PC-3 (cell line): Measurements from ENCODE around the gene ATP23. TPM values are rescaled to one million over a fixed set of nuclear protein-coding genes. Genes with fewer than 3 reads are reported as not detected.

Experiments
- ATAC-seq: fragments of 200-7000 bp; cut with Tn5 transposase; 2 replicates; pipeline ENCODE4 v1.9.1; 2020; ENCODE audit warnings: mild to moderate bottlenecking, moderate library complexity
- BruUV-seq: library from RNA; stranded (reverse); fragments of 400-500 nt; replicated peaks from 2 replicates; lab custom pipeline; 2021; lab: Mats Ljungman, UMichigan
- CTCF ChIA-PET: fragments of 300-600 bp; sonication (Branson Sonifier 250); formaldehyde crosslinking; loops from one replicate; lab custom pipeline; 2022; ENCODE audit warnings: antibody characterized with exemption; lab: Charles Lee
- POLR2A ChIA-PET: fragments of 300-600 bp; sonication (Branson Sonifier 250); formaldehyde crosslinking; loops from one replicate; lab custom pipeline; 2022; ENCODE audit warnings: antibody characterized with exemption; ENCODE audit not compliant: unreplicated experiment; lab: Charles Lee
- DNase-seq: peaks from one replicate; pipeline ENCODE4 v3.0.0-alpha.2; 2015
- H2AFZ ChIP-seq: fragments of 300-600 bp; sonication (generic); 2 replicates; pipeline ENCODE4 v1.6.0; 2016; ENCODE audit warnings: antibody characterized with exemption, low read length
- H3F3A ChIP-seq: fragments of 300-600 bp; sonication (generic); one replicate; pipeline ENCODE4 v1.6.0; 2017; ENCODE audit warnings: antibody characterized with exemption, low read length, control low read depth, mild to moderate bottlenecking; ENCODE audit not compliant: unreplicated experiment
- H3K27ac ChIP-seq: fragments of 300-600 bp; sonication (generic); 2 replicates; pipeline ENCODE4 v1.5.1; 2016; ENCODE audit warnings: mild to moderate bottlenecking, low read length
- H3K27me3 ChIP-seq: fragments of 300-600 bp; sonication (generic); 2 replicates; pipeline ENCODE4 v1.6.1; 2016; ENCODE audit warnings: low read length, mixed read lengths
- H3K36me3 ChIP-seq: fragments of 300-600 bp; sonication (generic); 2 replicates; pipeline ENCODE4 v1.6.1; 2016; ENCODE audit warnings: low read depth, mixed run types, low read length, mixed read lengths
- H3K4me1 ChIP-seq: fragments of 300-600 bp; sonication (generic); 2 replicates; pipeline ENCODE4 v1.5.1; 2016; ENCODE audit warnings: low read length; ENCODE audit not compliant: insufficient read depth
- H3K4me2 ChIP-seq: fragments of 300-600 bp; sonication (generic); 2 replicates; pipeline ENCODE4 v1.6.0; 2016; ENCODE audit warnings: low read length
- H3K4me3 ChIP-seq: fragments of 300-600 bp; sonication (generic); 2 replicates; pipeline ENCODE4 v1.5.1; 2016; ENCODE audit warnings: mild to moderate bottlenecking, low read length, mixed read lengths
- H3K79me2 ChIP-seq: fragments of 300-600 bp; sonication (generic); 2 replicates; pipeline ENCODE4 v1.6.1; 2017; ENCODE audit warnings: low read length, mixed read lengths
- H3K9ac ChIP-seq: fragments of 300-600 bp; sonication (generic); 2 replicates; pipeline ENCODE4 v1.6.0; 2016; ENCODE audit warnings: mild to moderate bottlenecking, low read length
- H3K9me2 ChIP-seq: fragments of 300-600 bp; sonication (generic); replicated peaks from 2 replicates; pipeline ENCODE4 v1.6.1; 2016; ENCODE audit warnings: mixed run types, low read length, mixed read lengths
- H3K9me3 ChIP-seq: fragments of 300-600 bp; sonication (generic); 2 replicates; pipeline ENCODE4 v1.6.1; 2016; ENCODE audit warnings: low read length, mixed read lengths
- H4K20me1 ChIP-seq: fragments of 300-600 bp; sonication (generic); 2 replicates; pipeline ENCODE4 v1.6.1; 2016; ENCODE audit warnings: low read length, mixed read lengths
- EZH2 ChIP-seq: fragments of 300-600 bp; sonication (generic); IDR thresholded peaks from one replicate; pipeline ENCODE4 v1.6.1; 2017; ENCODE audit warnings: antibody characterized with exemption, mild to moderate bottlenecking, low read length; ENCODE audit not compliant: unreplicated experiment
- EZH2phosphoT487 ChIP-seq: fragments of 300-600 bp; sonication (generic); IDR thresholded peaks from 2 replicates; pipeline ENCODE4 v1.6.1; 2018; ENCODE audit warnings: mild to moderate bottlenecking, antibody characterized with exemption, low read length, borderline replicate concordance
- intact Hi-C: fragments of 100-400 bp; cut with micrococcal nuclease; formaldehyde crosslinking; loops from 2 replicates; pipeline ENCODE4 v1.9.0; 2023
- total RNA-seq: library from RNA; depleted of rRNA; stranded (reverse); fragments of >200 nt; gene quantifications from 2 replicates; pipeline ENCODE4 v1.2.3, GENCODE V29; 2014
- TF ChIP-seq, protein P1 (sequence below): fragments of 300-600 bp; sonication (generic); conservative IDR thresholded peaks from 2 replicates; pipeline ENCODE4 v1.5.1; 2017; ENCODE audit warnings: antibody characterized with exemption, low read depth, mild to moderate bottlenecking, low read length

ATP23 gene
- total RNA-seq, 1 experiment from 2014 or later, result 19.4 TPM

DNA sequence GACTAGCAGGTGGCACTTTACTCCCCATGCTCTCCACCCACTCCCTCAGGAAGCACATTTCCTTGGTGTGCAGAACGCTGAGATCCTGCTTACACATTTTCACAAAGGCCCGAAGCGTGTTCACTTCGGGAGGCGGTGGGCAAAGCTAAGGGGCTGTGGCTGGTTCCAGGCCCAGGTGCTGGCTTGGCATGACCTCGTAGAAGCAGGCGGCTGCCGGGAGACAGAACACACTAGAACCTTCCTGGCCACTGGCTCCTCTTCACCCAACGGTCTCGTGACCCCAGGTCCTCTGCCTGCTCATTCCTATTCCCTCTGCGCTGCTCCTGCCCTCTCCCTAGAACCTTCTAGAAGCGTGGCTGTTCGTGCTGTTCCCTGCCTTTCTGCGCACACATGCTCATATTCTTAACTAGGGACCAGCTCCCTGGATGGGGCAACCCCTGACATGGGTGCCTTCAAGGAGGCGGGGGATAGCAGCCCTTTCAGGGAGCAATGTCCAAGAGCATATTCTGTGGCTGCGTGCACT is 43.3 kb downstream of the ATP23 start:
- Histone ChIP-seq H3F3A (no peaks in the 10 kb centered on the region), H3K4me1 (peaks cover 12% of the 10 kb centered on the region; the same call in 1 of the 2 replicates), H3K27me3 (no peaks in the 10 kb centered on the region), H2AFZ (no peak overlapping the region), H3K4me3 (no peak overlapping the region), H3K27ac (no peak overlapping the region), H3K9ac (no peak overlapping the region), H3K4me2 (no peak overlapping the region), H3K36me3 (no peaks in the 10 kb centered on the region), H4K20me1 (no peaks in the 10 kb centered on the region), H3K9me2 (no peaks in the 10 kb centered on the region), H3K79me2 (no peaks in the 10 kb centered on the region), H3K9me3 (no peaks in the 10 kb centered on the region)
- ChIA-PET POLR2A (no interaction called here), CTCF (no interaction called here)
- intact Hi-C loops, result loop anchor here (10.0 kb wide), 2 partner anchors 190 to 550 kb away; no protein-coding TSS in a partner anchor
- no peak for TF ChIP-seq EZH2phosphoT487
- TF ChIP-seq, protein P1, sequence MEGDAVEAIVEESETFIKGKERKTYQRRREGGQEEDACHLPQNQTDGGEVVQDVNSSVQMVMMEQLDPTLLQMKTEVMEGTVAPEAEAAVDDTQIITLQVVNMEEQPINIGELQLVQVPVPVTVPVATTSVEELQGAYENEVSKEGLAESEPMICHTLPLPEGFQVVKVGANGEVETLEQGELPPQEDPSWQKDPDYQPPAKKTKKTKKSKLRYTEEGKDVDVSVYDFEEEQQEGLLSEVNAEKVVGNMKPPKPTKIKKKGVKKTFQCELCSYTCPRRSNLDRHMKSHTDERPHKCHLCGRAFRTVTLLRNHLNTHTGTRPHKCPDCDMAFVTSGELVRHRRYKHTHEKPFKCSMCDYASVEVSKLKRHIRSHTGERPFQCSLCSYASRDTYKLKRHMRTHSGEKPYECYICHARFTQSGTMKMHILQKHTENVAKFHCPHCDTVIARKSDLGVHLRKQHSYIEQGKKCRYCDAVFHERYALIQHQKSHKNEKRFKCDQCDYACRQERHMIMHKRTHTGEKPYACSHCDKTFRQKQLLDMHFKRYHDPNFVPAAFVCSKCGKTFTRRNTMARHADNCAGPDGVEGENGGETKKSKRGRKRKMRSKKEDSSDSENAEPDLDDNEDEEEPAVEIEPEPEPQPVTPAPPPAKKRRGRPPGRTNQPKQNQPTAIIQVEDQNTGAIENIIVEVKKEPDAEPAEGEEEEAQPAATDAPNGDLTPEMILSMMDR, result no peak
- TF ChIP-seq EZH2, result no peak
- DNase-seq, result no peak
- ATAC-seq, result no peak
- BruUV-seq, result no TSS peak

- POLR2A ChIA-PET, result no interaction called here
- Histone ChIP-seq H2AFZ (no peak overlapping the region), H3K27ac (no peak overlapping the region), H3K4me1 (peaks cover 12% of the 10 kb centered on the region; the same call in 1 of the 2 replicates), H3K9me2 (no peaks in the 10 kb centered on the region), H3K9ac (no peak overlapping the region), H3K9me3 (no peaks in the 10 kb centered on the region), H3K36me3 (no peaks in the 10 kb centered on the region), H3K79me2 (no peaks in the 10 kb centered on the region), H4K20me1 (no peaks in the 10 kb centered on the region), H3F3A (no peaks in the 10 kb centered on the region), H3K27me3 (no peaks in the 10 kb centered on the region), H3K4me3 (no peak overlapping the region), H3K4me2 (no peak overlapping the region)
- intact Hi-C loops, result loop anchor here (10.0 kb wide), 2 partner anchors 189 to 549 kb away; no protein-coding TSS in a partner anchor
- no TSS peak for BruUV-seq
- no peak for DNase-seq
- TF ChIP-seq, protein P1, result no peak
- TF ChIP-seq EZH2phosphoT487, result no peak
- no peak for TF ChIP-seq EZH2
- CTCF ChIA-PET, result no interaction called here
- no peak for ATAC-seq
These were observed 44.3 kb downstream of the ATP23 start for GRCh38 chr12:57985685-57986084.

GRCh38 chr12:57989838-57990237 is 48.5 kb downstream of the ATP23 start:
- POLR2A ChIA-PET, result no interaction called here

More at GRCh38 chr12:57989838-57990237, 48.5 kb downstream of the ATP23 start:
- CTCF ChIA-PET, result no interaction called here
- Histone ChIP-seq H3K9ac (no peak overlapping the region), H3K79me2 (no peaks in the 10 kb centered on the region), H3K4me3 (no peak overlapping the region), H3K9me2 (no peaks in the 10 kb centered on the region), H3K9me3 (no peaks in the 10 kb centered on the region), H3K4me2 (no peak overlapping the region), H3K27me3 (no peaks in the 10 kb centered on the region), H3K27ac (no peak overlapping the region), H4K20me1 (no peaks in the 10 kb centered on the region), H3F3A (no peaks in the 10 kb centered on the region), H2AFZ (no peak overlapping the region), H3K4me1 (no peaks in the 10 kb centered on the region), H3K36me3 (no peaks in the 10 kb centered on the region)
- intact Hi-C loops, result loop anchor here (10.0 kb wide), 2 partner anchors 185 to 545 kb away; no protein-coding TSS in a partner anchor
- TF ChIP-seq, protein P1, result no peak
- TF ChIP-seq EZH2 (no peak), EZH2phosphoT487 (no peak)
- ATAC-seq, result no peak
- DNase-seq, result no peak
- no TSS peak for BruUV-seq
